CD4-positive, alpha-beta T cell treated with Interleukin-12 subunit alpha and Interleukin-12 subunit beta, for 1 hour (primary cell): ENCODE measurements around the gene COL27A1.

Experiments
- DNase-seq: peaks from one replicate; pipeline ENCODE4 v3.0.0-alpha.2; 2020

The COL27A1 gene

DNA sequence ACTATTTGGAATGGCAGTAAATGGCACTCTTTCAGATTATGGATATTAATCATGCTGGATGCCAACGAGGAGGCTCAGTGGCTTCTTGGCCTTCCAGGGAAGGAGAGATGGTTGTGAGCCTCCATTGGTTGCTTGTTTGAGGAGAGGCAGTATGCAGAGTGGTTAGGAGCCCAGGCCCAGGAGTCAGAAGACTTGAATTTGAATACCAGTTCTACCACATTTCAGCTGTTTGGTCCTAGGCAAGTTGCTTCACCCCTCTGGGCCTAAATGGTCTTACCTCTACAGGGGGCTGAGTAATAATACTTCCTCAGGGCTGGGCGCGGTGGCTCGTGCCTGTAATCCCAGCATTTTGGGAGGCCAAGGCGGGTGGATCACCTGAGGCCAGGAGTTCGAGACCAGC is 52.5 kb downstream of the COL27A1 start:
- DNase-seq: no peak

DNA sequence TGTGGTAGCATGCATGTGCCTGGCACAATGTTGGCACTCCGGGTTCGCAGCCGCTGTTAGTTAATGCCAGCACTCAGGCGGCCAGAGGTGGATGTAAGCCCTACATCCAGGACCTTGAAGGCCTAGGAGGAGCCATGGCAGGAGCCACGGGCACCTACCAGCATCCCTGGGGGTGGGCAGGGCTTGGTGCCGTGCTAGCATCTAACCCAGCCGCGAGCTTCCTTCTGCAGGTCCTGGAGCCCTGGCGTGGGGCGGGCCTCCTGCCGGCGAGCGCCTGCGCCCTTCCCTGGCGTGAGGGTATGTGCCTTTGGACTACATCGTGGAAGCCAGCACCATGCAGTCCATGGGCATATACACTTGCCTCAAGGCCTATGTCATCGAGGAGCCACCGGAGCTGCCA is 53.8 kb downstream of the COL27A1 start:
- no peak for DNase-seq

GRCh38 chr9:114210136-114210535 is 54.8 kb downstream of the COL27A1 start:
- no peak for DNase-seq

GRCh38 chr9:114210691-114211276 is 55.4 kb downstream of the COL27A1 start:
- DNase-seq: no peak

GRCh38 chr9:114212826-114213225 is 57.5 kb downstream of the COL27A1 start:
- no peak for DNase-seq

- no peak for DNase-seq
These were observed 58.2 kb downstream of the COL27A1 start for GRCh38 chr9:114213566-114213965.

DNA sequence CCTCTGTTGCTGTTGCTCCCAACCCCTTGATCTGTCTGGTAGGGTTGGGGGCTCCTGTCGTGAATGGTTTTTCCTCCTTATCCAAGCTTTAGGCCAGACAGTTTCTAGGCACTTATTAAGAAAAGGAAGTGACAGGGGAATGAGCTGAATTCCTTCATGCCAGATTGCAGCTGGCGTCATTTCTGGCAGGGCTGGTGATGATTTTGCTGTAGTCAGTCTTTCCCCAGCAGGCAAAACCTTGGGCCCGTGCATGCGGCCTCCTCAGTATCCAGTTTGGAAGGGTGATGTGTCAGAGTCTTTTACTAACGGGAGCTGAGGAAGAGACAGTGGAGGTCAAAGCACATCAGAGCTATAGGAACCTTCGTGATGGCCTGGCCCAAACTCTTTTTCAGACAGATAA is 58.8 kb downstream of the COL27A1 start:
- DNase-seq: no peak

DNA sequence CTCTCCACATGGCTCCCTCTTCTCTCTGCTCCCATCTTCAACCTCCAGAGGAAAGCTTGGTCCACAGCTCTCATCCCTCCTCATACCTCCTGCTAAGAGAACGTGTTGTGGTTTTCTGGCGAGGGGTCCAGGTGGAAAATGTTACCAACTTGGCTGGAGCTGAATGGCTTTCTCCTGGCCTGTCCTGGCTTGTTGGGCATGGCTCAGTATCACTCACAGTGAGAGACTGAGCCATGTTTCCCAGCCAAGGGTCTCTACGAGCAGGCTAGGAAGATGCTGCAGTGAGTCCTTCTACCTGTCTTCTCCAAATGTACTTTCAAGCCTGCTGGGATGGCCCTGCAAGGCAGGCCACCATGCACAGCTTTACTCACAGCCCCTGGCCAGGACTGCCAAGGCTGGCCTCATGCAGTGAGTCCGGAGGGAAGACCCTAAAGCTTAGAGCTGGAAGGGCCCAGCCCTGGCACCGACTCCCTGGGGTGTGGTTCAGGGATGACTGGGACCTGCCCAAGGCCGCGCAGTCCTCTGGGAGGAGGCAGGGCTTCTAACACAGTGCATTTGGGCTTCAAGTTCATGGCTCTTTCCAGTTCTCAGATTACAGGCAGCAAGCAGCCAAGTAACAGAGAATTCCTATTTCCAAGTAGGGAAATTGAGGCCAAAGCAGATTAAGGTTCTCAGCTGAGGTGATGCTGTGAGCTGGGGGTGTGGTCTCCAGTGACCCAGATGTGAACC is 59.5 kb downstream of the COL27A1 start:
- DNase-seq: no peak

DNA sequence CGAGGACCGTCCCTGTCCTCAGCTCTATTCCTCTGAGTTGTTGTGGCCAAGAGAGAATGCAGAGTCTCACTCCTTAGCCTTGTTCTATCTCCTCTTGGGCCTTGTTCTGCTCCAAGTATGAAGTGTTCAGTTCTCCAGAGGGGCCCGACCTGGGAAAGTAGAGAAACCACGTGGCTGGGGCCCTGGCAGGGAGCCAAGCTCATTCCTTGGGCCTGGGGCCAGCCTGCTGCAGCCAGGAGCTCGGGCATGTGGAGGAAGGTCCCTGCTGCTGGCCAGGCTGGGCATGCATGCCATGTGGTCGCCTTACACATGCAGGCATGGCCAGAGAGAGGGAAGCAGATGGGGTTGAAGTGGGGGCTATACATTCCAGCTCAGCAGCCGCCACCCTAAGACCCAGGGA is 60.7 kb downstream of the COL27A1 start:
- no peak for DNase-seq

- no peak for DNase-seq
These were observed 61.6 kb downstream of the COL27A1 start for GRCh38 chr9:114216976-114217375.

DNA sequence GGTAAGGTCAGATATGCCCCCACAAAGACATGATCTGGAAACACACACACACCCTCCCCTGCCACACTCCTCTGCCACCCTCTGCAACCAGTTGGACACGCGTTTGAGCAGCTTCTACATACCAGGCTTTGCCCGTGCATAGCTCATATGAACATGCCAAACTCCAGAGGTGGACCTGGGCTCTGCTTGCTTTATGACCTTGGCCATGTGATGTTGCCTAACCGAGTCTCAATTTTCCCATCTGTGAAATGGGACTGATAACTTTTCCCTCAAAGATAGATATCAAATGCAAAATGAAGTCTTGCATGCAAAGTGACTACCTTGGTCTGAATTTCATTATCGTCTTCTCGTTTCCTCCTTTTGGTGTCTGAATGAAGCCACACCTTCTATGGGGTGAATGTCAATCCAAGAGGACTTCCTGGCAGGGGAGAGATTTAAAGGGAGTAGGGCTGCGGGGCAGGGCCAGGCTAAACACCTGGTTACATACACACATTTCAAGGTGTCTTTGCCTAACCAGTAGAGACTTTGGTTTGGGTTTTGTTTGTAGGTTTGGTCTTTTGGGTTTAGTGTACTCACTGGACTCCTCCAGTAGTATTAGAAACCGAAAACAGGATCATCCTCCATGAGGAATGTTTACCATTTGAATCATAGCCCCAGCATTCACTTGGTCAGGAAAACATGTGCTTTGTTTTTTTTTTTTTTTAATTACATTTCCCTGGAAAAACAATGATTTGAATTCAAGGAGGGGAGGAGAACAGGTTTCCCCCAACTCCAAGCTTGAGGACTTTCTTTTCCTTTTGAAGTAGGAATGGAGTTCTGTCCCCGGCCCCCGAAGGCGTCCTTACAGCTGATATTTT is 63.2 kb downstream of the COL27A1 start:
- DNase-seq: no peak

DNA sequence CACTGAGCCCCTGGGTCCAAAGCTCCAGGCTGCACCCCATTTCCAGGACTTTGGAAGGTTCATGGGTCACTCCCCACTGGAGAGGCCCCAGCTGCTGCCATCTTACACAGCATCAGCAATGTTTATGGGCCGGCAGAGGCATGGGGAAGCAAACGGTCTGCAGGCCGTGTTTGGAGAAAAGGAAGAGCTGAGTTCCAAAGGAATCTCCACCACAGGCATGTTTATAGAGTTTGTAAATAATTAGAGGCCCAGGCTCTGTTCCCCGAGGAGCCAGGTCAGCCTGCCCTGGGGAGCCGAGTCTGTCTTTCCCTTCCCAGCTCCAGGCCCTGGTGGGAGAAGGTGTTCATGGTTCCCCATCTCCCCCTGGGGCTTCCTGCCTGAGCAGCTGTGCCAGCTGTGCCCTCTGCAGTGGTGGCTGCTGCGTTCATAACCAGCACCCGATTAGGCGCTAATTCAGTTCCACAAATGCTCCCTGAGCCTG is 64.8 kb downstream of the COL27A1 start:
- DNase-seq: no peak

- DNase-seq: no peak
These were observed 66.5 kb downstream of the COL27A1 start for GRCh38 chr9:114221706-114222465.

GRCh38 chr9:114223564-114224246 is 68.4 kb downstream of the COL27A1 start:
- no peak for DNase-seq

GRCh38 chr9:114224247-114224610 is 68.9 kb downstream of the COL27A1 start:
- DNase-seq: no peak

GRCh38 chr9:114225561-114226212 is 70.3 kb downstream of the COL27A1 start:
- DNase-seq: no peak

DNA sequence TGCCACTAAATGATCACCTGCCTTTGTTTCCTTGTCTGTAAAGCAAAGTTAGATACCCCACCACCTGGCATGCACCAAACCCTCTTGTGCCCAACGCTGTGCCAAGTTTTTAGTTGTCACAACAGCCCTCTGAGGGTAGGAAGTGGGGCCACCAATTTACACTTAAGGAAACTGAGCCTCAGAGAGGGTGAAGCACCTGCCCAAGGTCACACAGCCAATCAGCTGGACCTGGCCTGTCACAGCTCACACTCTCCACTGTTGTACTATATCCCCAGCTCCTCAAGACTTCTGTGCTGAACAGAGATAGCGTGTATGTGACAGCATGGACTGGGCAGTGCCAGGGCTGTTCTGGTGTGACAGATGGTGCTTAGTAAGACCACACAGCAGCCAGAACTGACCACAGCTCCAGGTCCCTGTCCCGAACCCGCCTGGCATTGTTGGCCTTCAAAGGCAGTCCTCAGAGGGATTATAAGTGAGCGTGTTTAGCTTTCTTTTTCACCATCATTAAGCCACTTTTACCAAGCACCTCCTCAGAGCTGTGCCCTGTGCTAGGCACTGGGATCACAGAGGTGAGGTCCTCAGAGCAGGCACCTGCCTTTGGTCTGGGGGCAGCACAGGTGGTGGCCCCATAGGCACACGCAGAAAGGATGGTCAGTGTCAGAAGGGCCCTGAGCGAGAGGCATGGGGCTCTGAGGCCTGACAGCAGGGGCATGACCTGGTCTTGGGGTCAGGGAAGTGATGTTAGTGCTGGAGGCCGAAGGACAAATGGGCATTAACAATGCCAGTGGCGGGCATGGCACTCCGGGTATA is 71.1 kb downstream of the COL27A1 start:
- DNase-seq: no peak

GRCh38 chr9:114227288-114228015 is 72.1 kb downstream of the COL27A1 start:
- no peak for DNase-seq

GRCh38 chr9:114228016-114228808 is 72.9 kb downstream of the COL27A1 start:
- no peak for DNase-seq
